ENCODE measurements around the gene BZW2.
"Not testable (repeated sequence)": the region's sequence is repeated elsewhere in the genome, so short reads cannot be mapped to it uniquely, and the experiment has no call there.

BZW2 gene

GRCh38 chr7:16644636-16645592 is 1.1 kb upstream of the BZW2 start:
- DNase-seq (ENCODE audit: low read depth) = no peak

DNA sequence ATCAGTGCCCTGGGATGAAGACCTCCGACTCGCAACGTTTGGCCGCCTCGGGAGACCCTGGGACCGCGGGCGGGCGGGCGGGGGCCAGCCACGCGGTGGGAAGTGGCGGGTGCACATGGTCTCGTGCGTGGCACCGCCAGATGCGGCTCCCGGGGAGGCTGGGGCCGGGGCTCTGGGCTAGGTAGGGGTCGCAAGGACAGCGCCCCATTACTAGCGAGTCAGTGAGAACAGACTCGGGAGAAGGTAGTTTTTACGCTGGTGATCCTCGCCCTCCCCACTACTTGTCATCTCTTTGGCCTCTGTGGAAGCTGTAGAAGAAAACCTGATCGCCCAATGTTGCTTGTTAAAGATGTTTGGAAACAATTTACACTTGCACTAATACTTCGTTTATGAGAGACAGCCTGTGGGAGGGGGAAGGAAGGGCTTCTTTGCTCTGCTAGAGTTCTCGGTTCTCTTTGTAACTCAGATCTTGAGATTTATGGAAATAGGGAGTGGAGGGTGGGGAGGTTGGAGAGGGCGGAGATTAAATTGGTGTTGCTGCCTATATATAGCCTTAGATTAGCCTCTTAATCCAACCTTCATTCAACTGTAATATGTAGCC is 591 bp downstream of the BZW2 start:
- no peak for DNase-seq (ENCODE audit: low read depth)

GRCh38 chr7:16647435-16647960 is 1.5 kb downstream of the BZW2 start:
- DNase-seq (ENCODE audit: low read depth) = no peak

GRCh38 chr7:16648551-16648950 is 2.6 kb downstream of the BZW2 start:
- no peak for DNase-seq (ENCODE audit: low read depth)

GRCh38 chr7:16649196-16649595 is 3.2 kb downstream of the BZW2 start:
- no peak for DNase-seq (ENCODE audit: low read depth)

GRCh38 chr7:16650266-16650665 is 4.3 kb downstream of the BZW2 start:
- DNase-seq (ENCODE audit: low read depth) = no peak

DNA sequence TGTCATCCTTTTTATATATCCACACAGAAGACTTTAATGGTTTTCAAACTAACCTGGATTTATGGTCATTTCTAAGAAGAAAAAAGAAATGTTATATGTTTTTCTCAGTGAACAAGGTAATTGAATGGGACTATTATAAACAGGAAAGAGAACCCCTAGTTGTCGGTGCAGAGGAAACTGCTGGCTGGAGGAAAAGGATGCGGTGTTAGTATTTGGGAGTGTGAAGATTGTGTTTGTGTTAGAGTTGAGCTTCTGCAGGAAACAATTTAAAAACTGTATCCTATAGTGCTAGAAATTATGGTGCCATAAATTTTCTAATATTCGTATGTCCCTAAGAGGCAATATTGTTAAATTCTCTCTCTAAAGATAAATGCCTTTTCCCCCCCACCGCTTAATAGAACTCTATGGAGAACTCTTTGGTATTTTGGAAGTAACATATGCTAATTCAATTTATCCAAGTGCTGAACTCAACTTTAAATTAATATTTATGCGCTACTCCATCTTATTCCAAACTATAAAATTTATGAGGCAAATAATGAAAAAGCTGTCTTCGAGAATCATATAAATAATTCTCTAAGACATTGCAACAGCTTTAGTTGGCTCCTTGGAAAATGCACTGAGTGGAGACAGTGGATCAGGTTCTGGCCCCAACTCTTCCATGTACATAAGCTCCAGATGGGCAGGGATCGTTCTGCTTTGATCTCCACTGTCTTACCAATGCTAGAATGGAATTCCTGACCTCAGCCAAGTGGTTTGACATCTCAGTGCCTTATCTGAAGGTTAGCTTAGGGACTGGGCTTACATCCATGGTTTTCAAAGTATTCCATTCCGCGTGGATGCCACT is 5.6 kb downstream of the BZW2 start:
- no peak for DNase-seq (ENCODE audit: low read depth)

- no peak for DNase-seq (ENCODE audit: low read depth)
Measured at GRCh38 chr7:16652240-16652583, 6.2 kb downstream of the BZW2 start.

- DNase-seq (ENCODE audit: low read depth) = no peak
Measured at GRCh38 chr7:16652888-16653287, 6.9 kb downstream of the BZW2 start.

DNA sequence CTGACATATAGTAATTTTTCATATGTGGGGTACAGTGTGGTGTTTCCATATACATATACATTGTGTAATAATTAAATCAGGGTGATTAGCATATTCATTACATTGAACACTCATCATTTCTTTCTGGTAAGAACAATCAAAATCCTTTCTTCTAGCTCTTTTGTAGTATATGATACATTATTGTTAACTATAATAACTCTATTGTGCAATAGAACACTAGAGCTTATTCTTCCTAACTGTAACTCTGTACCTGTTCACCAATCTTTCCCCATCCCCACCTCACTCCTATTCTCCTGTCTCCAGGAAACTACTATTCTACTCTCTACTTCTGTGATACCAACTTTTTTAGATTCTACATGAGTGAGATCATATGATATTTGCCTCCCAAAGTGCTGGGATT is 9.4 kb downstream of the BZW2 start:
- DNase-seq (ENCODE audit: low read depth) = no peak

DNA sequence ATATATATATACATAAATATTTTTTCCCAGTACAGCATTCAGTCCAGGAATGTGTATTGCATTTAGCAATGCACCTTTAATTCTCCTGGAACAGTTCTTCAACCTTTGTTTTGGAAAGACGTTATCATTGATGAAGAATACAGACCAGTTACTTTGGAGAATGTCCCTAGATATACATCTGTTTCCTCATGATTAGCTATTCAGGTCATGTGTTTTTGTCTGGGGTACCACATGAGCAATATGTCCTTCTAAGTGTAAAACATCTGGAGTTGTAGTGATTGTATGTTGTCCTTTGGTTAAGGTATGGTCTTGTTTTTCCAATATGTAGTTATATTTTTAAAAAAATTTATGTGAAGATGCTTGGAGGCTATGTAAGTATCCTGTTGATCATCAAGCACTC is 10.2 kb downstream of the BZW2 start:
- no peak for DNase-seq (ENCODE audit: low read depth)

DNA sequence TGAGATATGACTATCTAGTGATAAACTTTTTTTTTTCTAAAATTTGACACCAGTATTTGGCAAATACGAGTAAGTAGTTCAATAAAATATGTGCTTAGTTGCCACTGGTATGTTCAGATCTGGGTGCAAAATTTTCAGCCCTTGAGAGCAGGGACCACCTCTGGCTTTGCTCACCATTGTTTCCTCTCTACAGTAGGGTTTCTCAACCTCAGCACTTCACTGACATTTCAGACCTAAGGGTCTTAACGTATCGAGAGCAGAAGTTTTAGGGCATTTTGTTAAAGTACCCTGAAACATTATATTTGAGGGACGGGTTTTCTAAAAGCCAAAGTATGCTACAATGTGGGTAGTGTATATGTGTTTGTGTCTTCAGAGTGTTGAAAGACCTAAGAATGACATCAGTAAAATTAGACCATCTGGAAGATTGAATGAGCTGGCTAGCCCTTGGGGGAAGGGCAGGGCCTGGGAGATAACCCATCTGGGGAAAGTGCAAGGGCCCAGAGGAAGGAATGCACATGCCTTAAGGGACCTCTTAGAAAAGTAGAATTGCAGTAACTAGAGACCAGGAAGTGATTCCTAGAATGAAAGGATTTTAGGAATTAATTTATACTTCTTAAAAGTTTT is 11.8 kb downstream of the BZW2 start:
- no peak for DNase-seq (ENCODE audit: low read depth)

GRCh38 chr7:16659854-16660497 is 14.0 kb downstream of the BZW2 start:
- not testable (repeated sequence) for DNase-seq (ENCODE audit: low read depth)

GRCh38 chr7:16660702-16661464 is 14.9 kb downstream of the BZW2 start:
- DNase-seq (ENCODE audit: low read depth) = no peak

- DNase-seq (ENCODE audit: low read depth) = no peak
Measured at GRCh38 chr7:16661924-16662323, 15.9 kb downstream of the BZW2 start.

DNA sequence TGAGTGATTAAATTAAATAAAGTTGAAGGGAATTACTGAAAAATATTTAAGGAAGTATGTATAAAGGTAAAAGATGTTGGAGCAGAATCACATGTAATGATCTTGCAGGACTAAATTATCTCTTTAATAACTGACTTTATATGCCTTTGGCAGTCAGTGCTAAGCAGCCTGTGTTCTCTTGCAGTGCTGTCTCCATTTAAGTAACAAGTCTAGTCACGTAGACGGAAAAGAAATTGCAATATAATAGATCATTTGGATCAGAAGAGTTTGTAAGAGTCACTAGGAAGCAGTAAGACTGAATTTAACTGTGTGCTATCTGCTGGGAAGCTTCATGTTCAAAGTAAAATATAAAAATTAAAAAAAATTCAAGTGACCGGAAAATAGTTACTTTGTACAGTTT is 21.4 kb downstream of the BZW2 start:
- DNase-seq (ENCODE audit: low read depth) = no peak

GRCh38 chr7:16668049-16668858 is 22.3 kb downstream of the BZW2 start:
- DNase-seq (ENCODE audit: low read depth) = peak; percentile 100

GRCh38 chr7:16668978-16669377 is 23.0 kb downstream of the BZW2 start:
- DNase-seq (ENCODE audit: low read depth) = no peak

- no peak for DNase-seq (ENCODE audit: low read depth)
Measured at GRCh38 chr7:16669581-16669980, 23.6 kb downstream of the BZW2 start.

GRCh38 chr7:16670021-16670420 is 24.0 kb downstream of the BZW2 start:
- DNase-seq (ENCODE audit: low read depth) = no peak
